Measurements from ENCODE around the gene CREB3L2. TPM values are rescaled to one million over a fixed set of nuclear protein-coding genes. Genes with fewer than 3 reads are reported as not detected.

CREB3L2 gene
- total RNA-seq, 1 experiment from 2014 or later: 39.9 TPM

DNA sequence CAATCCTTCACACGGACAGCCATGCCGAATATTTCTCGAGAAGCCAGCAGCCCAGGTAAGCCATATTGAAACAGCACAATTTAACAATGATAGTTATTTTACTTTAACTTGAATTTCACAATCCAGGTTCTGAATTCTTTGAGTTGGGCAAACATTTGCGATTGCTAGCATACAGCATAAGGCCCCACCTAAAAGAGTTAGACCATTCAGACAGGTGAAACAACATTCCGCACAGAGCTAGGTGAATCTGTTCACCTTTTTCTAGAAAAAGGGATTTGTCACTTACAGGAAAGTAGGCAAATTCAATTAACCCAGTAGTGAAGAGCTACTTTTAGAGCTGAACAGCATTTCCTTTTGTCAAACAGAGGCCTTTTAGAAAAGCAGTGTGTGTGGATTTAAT lies 45.3 kb downstream of the CREB3L2 start:
- H3K4me1 Mint-ChIP-seq (ENCODE audit: low read depth, unreplicated experiment): peaks cover 31% of the 10 kb centered on the region
- H3K9me3 Mint-ChIP-seq (ENCODE audit: low read depth, unreplicated experiment): no peaks in the 10 kb centered on the region
- BruUV-seq (replicated peaks): no TSS peak
- H3K4me3 Mint-ChIP-seq (ENCODE audit: low read depth, unreplicated experiment): no peak overlapping the region
- CTCF ChIA-PET: no interaction called here
- TF ChIP-seq, protein P1, sequence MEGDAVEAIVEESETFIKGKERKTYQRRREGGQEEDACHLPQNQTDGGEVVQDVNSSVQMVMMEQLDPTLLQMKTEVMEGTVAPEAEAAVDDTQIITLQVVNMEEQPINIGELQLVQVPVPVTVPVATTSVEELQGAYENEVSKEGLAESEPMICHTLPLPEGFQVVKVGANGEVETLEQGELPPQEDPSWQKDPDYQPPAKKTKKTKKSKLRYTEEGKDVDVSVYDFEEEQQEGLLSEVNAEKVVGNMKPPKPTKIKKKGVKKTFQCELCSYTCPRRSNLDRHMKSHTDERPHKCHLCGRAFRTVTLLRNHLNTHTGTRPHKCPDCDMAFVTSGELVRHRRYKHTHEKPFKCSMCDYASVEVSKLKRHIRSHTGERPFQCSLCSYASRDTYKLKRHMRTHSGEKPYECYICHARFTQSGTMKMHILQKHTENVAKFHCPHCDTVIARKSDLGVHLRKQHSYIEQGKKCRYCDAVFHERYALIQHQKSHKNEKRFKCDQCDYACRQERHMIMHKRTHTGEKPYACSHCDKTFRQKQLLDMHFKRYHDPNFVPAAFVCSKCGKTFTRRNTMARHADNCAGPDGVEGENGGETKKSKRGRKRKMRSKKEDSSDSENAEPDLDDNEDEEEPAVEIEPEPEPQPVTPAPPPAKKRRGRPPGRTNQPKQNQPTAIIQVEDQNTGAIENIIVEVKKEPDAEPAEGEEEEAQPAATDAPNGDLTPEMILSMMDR (IDR thresholded peaks at IDR 0.05; ENCODE audit: unreplicated experiment): no peak
- no peak for DNase-seq
- no peaks in the 10 kb centered on the region for H3K27me3 Mint-ChIP-seq (ENCODE audit: unreplicated experiment)
- H3K27ac Mint-ChIP-seq (ENCODE audit: unreplicated experiment): no peak overlapping the region
- no peaks in the 10 kb centered on the region for H3K36me3 Mint-ChIP-seq (ENCODE audit: insufficient read depth, unreplicated experiment)
- intact Hi-C loops (cut with micrococcal nuclease; ENCODE audit: unreplicated experiment): no loop called here

DNA sequence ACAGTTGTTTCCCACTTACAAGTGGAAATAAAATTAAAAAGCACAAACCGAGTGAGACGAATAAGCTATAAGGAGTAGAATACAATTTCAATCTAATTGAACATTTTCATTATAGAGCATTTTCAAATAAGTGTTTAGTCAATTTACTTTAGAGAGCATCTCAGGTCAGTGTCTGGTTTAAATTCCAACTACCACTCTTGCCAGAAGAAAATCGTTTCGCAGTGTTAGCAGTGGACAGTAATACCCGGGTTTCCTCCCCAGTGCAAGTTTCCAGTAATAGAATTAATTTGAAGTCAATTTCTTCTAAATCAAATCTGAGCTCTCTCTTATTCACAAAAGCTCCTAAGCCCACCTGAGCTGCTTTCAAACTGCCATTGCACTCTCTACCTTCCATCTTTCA lies 45.7 kb downstream of the CREB3L2 start:
- CTCF ChIA-PET: no interaction called here
- intact Hi-C loops (cut with micrococcal nuclease; ENCODE audit: unreplicated experiment): no loop called here
- Mint-ChIP-seq H3K27me3 (ENCODE audit: unreplicated experiment) (no peaks in the 10 kb centered on the region), H3K4me3 (ENCODE audit: low read depth, unreplicated experiment) (no peak overlapping the region), H3K4me1 (ENCODE audit: low read depth, unreplicated experiment) (peaks cover 29% of the 10 kb centered on the region), H3K9me3 (ENCODE audit: low read depth, unreplicated experiment) (no peaks in the 10 kb centered on the region), H3K27ac (ENCODE audit: unreplicated experiment) (no peak overlapping the region), H3K36me3 (ENCODE audit: insufficient read depth, unreplicated experiment) (no peaks in the 10 kb centered on the region)
- no peak for DNase-seq
- no TSS peak for BruUV-seq (replicated peaks)
- TF ChIP-seq, protein P1 (IDR thresholded peaks at IDR 0.05; ENCODE audit: unreplicated experiment): no peak

DNA sequence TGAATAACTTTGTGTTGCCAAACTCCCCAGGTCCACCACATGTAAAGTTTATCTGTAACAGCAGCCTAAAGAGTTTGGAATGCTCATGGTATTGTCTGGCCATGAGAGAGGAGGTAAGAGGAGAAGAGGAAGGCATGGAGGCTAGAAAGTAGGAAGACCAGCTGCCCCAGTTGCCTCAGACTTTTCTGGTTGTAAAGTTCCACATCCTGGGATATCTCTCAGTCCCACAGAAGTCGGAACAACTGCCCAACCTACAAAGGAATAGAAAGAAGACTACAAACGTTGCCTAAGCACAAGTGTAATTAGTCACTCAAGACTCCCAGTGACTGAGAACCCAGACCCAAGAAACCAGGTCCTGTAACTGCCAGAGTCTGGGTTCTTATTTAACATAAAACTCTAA lies 47.3 kb downstream of the CREB3L2 start:
- TF ChIP-seq, protein P1 (IDR thresholded peaks at IDR 0.05; ENCODE audit: unreplicated experiment): no peak
- Mint-ChIP-seq H3K4me3 (ENCODE audit: low read depth, unreplicated experiment) (no peak overlapping the region), H3K4me1 (ENCODE audit: low read depth, unreplicated experiment) (peaks cover 37% of the 10 kb centered on the region), H3K27me3 (ENCODE audit: unreplicated experiment) (no peaks in the 10 kb centered on the region), H3K27ac (ENCODE audit: unreplicated experiment) (no peak overlapping the region), H3K9me3 (ENCODE audit: low read depth, unreplicated experiment) (no peaks in the 10 kb centered on the region), H3K36me3 (ENCODE audit: insufficient read depth, unreplicated experiment) (no peaks in the 10 kb centered on the region)
- intact Hi-C loops (cut with micrococcal nuclease; ENCODE audit: unreplicated experiment): no loop called here
- no peak for DNase-seq
- no TSS peak for BruUV-seq (replicated peaks)
- CTCF ChIA-PET: interaction anchor here (1.2 to 1.7 kb wide), 2 partner anchors 24 to 54 kb away, joined by 4 read pairs; no protein-coding TSS in a partner anchor

DNA sequence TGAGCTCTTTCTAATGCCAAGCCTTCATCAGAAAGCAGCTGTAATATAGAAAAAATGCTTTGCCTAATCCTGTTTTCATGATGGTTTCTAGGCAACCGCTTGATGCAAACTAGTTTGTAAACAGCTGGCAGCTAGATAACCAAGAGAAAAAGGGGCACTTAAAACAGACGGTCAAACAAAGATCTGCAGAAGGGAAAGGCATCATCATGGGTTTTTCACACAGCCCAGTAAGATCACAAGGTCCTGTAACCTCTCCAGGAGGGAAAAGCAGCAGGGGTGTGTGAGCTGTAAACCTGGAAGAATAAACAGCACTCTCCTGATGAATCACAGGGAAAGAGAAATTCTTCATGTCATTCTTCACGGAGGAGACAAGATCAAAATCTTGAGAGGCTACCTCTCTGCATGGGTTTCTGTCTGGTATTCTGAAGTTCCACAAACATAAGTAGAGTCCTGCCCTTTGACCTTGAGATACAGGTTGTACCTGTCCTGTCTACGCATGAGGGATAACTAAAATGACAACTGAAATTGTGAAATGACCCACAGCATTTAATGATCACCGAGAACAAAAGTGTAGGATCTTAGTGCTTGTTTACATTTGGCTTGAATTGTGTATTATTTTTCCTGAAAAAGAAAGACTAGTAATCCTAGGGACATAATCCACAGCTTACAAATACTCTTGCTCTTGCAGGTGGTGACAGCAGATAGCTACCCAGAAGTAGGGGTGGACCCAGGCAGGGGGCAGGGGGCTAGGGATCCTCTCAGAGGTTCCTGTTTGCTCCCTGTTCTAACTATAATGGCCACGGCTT lies 48.0 kb downstream of the CREB3L2 start:
- peak overlapping the region; percentile 39 for H3K4me3 Mint-ChIP-seq (ENCODE audit: low read depth, unreplicated experiment)
- BruUV-seq (replicated peaks): no TSS peak
- intact Hi-C loops (cut with micrococcal nuclease; ENCODE audit: unreplicated experiment): no loop called here
- no peaks in the 10 kb centered on the region for H3K27me3 Mint-ChIP-seq (ENCODE audit: unreplicated experiment)
- H3K9me3 Mint-ChIP-seq (ENCODE audit: low read depth, unreplicated experiment): no peaks in the 10 kb centered on the region
- CTCF ChIA-PET: interaction anchor here (1.2 to 1.7 kb wide), 2 partner anchors 24 to 55 kb away, joined by 4 read pairs; no protein-coding TSS in a partner anchor
- DNase-seq: no peak
- peak overlapping the region; percentile 39 for H3K27ac Mint-ChIP-seq (ENCODE audit: unreplicated experiment)
- H3K4me1 Mint-ChIP-seq (ENCODE audit: low read depth, unreplicated experiment): peaks cover 45% of the 10 kb centered on the region
- TF ChIP-seq, protein P1 (IDR thresholded peaks at IDR 0.05; ENCODE audit: unreplicated experiment): no peak
- H3K36me3 Mint-ChIP-seq (ENCODE audit: insufficient read depth, unreplicated experiment): no peaks in the 10 kb centered on the region
